ENCODE measurements around the gene KLF11.
"Not testable (repeated sequence)": the region's sequence is repeated elsewhere in the genome, so short reads cannot be mapped to it uniquely, and the experiment has no call there.

KLF11 gene

GRCh38 chr2:10009811-10010781, 33.3 kb upstream of the KLF11 start:
- no peak for DNase-seq

- DNase-seq, result not testable (repeated sequence)
These were observed 32.3 kb upstream of the KLF11 start for GRCh38 chr2:10010861-10011605.

DNA sequence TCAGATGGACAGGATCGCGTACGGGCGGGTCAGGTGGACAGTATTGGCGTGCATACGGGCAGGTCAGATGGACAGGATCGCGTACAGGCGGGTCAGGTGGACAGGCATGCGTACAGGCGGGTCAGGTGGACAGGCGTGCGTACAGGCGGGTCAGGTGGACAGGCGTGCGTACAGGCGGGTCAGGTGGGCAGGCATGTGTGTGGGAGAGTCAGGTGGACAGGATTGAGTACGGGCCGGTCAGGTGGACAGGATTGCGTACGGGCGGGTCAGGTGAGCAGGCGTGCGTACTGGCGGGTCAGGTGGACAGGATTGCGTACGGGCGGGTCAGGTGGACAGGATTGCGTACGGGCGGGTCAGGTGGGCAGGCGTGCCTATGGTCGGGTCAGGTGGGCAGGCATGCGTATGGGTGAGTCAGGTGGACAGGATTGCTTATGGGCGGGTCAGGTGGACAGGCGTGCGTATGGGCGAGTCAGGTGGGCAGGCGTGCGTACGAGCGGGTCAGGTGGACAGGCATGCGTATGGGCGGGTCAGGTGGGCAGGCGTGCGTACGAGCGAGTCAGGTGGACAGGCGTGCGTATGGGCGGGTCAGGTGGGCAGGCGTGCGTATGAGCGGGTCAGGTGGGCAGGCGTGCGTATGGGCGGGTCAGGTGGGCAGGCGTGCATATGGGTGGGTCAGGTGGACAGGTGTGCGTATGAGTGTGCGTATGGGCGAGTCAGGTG, 31.6 kb upstream of the KLF11 start:
- not testable (repeated sequence) for DNase-seq

DNA sequence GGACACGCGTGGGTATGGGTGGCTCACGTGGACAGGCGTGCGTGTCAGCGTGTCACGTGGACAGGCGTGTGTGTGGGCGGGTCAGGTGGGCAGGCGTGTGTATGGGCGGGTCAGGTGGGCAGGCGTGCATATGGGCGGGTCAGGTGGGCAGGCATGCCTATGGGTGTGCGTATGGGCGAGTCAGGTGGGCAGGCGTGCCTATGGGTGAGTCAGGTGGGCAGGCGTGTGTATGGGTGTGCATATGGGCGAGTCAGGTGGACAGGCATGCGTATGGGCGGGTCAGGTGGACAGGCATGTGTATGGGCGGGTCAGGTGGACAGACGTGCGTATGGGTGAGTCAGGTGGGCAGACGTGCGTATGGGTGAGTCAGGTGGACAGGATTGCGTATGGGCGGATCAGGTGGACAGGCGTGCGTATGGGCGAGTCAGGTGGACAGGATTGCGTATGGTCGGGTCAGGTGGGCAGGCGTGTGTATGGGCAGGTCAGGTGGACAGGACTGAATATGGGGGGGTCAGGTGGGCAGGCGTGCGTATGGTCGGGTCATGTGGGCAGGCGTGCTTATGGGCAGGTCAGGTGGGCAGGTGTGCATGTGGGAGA, 30.9 kb upstream of the KLF11 start:
- DNase-seq, result not testable (repeated sequence)

GRCh38 chr2:10012963-10013461, 30.3 kb upstream of the KLF11 start:
- DNase-seq, result no peak

GRCh38 chr2:10013651-10014417, 29.5 kb upstream of the KLF11 start:
- DNase-seq, result not testable (repeated sequence)

DNA sequence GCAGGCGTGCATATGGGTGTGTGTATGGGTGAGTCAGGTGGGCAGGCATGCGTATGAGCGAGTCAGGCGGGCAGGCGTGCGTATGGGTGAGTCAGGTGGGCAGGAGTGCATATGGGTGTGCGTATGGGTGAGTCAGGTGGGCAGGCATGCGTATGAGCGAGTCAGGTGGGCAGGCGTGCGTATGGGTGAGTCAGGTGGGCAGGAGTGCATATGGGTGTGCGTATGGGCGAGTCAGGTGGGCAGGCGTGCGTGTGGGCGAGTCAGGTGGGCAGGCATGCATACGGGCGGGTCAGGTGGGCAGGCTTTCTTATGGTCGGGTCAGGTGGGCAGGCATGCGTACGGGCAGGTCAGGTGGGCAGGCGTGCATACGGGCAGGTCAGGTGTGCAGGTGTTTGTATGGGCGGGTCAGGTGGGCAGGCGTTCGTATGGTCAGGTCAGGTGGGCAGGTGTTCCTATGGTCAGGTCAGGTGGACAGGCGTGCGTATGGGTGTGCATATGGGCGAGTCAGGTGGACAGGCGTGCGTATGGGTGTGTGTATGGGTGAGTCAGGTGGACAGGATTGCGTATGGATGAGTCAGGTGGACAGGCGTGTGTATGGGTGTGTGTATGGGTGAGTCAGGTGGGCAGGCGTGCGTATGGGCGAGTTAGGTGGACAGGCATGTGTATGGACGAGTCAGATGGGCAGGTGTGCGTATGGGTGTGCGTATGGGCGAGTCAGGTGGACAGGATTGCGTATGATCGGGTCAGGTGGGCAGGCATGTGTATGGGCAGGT, 28.7 kb upstream of the KLF11 start:
- DNase-seq, result no peak

GRCh38 chr2:10015376-10015989, 27.9 kb upstream of the KLF11 start:
- DNase-seq, result not testable (repeated sequence)

- no peak for DNase-seq
These were observed 27.1 kb upstream of the KLF11 start for GRCh38 chr2:10016001-10016801.

DNA sequence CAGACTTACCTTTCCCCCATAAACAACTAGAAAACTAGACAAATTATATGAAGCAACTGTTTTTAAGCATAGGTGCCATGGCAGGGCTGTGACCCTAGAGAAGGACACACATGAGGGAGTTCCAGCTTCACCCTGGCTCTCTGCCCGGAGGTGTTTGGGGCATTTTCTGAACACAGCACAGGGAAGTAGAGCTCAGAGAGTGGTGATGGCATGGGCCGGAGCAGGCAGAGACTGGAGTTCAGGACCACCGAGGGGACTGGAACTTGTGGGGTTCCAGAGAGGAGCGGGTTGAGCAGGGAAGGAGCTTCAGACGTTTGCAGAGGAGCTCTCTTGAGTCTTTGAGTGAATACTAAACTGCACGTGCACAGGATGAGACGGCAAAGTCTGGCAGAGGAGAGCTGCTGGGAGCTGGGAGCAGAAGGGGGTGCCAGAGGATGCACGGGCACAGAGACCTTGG, 26.5 kb upstream of the KLF11 start:
- DNase-seq, result no peak

- no peak for DNase-seq
These were observed 25.9 kb upstream of the KLF11 start for GRCh38 chr2:10017313-10017941.

GRCh38 chr2:10019174-10019573, 24.2 kb upstream of the KLF11 start:
- peak in 1 of 2 experiments; percentile 38 for DNase-seq

DNA sequence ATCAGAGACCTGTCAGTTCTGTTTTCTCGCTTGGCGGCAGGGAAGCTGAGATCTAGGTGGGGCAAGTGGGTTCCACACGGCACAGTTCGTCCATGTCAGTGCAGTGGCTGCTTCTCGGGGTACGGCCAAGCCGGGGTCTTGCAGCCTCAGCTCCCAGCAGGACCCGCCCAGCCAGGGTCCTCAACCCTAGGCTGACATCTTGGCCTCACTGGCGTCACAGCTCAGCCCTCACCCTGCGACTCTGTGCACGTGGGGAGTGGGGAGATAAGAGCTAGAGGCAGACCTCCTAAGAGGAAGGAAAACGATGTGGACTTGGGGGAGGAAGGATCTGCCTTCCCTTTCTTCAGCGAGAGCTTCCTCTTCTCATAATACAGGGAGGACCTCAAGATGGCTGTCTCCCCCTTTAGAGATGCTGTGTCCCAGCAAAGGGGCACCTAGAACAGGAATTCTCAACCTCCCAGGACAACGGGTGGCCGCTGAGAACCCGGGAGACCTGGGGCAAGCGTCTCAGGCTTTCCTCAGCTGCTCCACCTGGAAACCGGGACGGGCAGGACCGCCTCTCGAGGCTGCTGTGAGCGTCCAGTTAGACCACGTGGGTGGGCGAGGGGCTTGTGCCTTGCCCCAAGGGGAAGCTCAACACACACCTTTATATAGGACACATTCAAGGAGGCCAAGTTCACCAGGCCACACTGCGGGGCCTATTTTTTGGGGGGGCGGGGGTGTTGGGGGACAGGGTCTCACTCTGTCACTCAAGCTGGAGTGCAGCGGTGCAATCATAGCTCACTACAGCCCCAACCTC, 23.5 kb upstream of the KLF11 start:
- DNase-seq, result no peak

- no peak for DNase-seq
These were observed 21.3 kb upstream of the KLF11 start for GRCh38 chr2:10022041-10022421.

- no peak for DNase-seq
These were observed 20.9 kb upstream of the KLF11 start for GRCh38 chr2:10022445-10022844.

- no peak for DNase-seq
These were observed 20.2 kb upstream of the KLF11 start for GRCh38 chr2:10022966-10023662.

DNA sequence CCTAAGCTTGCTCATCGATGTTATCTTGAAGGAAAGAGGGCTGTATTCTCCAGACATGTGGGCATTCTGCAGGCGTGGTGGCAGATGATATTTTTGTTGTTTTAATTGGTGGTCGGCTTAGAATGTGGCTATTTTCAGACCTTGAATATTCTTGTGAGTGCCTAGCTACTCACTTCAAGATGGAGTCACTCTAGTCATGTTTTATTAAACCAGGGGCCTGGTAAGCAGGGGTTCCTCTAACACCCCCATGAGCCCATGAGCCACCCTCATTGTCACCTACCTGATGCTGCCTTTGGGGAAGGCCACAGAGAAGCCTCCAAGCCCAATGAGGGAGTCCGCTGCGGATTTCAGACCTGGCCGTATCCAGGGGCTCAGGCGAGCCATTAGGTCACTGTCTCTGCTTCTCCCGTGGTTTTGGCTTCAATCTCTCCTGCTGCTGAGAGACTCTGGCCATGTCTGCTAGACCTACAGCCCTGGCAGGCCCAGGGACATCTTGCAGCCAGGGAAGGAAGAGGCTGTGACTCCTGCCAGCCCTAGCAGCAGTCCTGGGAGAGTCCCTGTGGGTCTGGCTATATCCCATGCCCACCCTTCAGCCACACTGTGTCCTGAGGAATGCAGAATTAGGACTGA, 16.3 kb upstream of the KLF11 start:
- DNase-seq, result no peak
